ENCODE data around the gene MRPL19.

The MRPL19 gene

GRCh38 chr2:75603477-75603876 lies 43.1 kb upstream of the MRPL19 start:
- no peak for DNase-seq (ENCODE audit: low read depth)
- no peak overlapping the region for H3K4me3 ChIP-seq (ENCODE audit: control insufficient read depth, low read depth, low read length)
- TF ChIP-seq CTCF (IDR thresholded peaks at IDR 0.05; ENCODE audit: control insufficient read depth, insufficient read depth, low read depth, low read length, missing control alignments), result no peak

GRCh38 chr2:75604484-75604883 lies 42.1 kb upstream of the MRPL19 start:
- no peak for TF ChIP-seq CTCF (IDR thresholded peaks at IDR 0.05; ENCODE audit: control insufficient read depth, insufficient read depth, low read depth, low read length, missing control alignments)
- no peak overlapping the region for H3K4me3 ChIP-seq (ENCODE audit: control insufficient read depth, low read depth, low read length)
- no peak for DNase-seq (ENCODE audit: low read depth)

- peak; percentile 62 for TF ChIP-seq CTCF (IDR thresholded peaks at IDR 0.05; ENCODE audit: control insufficient read depth, insufficient read depth, low read depth, low read length, missing control alignments)
- no peak overlapping the region for H3K4me3 ChIP-seq (ENCODE audit: control insufficient read depth, low read depth, low read length)
- peak; percentile 97 for DNase-seq (ENCODE audit: low read depth)
These were observed 40.6 kb upstream of the MRPL19 start for GRCh38 chr2:75605770-75606529.

GRCh38 chr2:75606761-75607399 lies 39.7 kb upstream of the MRPL19 start:
- peak; percentile 90 for DNase-seq (ENCODE audit: low read depth)
- TF ChIP-seq CTCF (IDR thresholded peaks at IDR 0.05; ENCODE audit: control insufficient read depth, insufficient read depth, low read depth, low read length, missing control alignments), result no peak
- H3K4me3 ChIP-seq (ENCODE audit: control insufficient read depth, low read depth, low read length), result peak overlapping the region; percentile 2

- H3K4me3 ChIP-seq (ENCODE audit: control insufficient read depth, low read depth, low read length), result no peak overlapping the region
- TF ChIP-seq CTCF (IDR thresholded peaks at IDR 0.05; ENCODE audit: control insufficient read depth, insufficient read depth, low read depth, low read length, missing control alignments), result no peak
- no peak for DNase-seq (ENCODE audit: low read depth)
These were observed 39.2 kb upstream of the MRPL19 start for GRCh38 chr2:75607400-75607798.

GRCh38 chr2:75607988-75608683 lies 38.4 kb upstream of the MRPL19 start:
- TF ChIP-seq CTCF (IDR thresholded peaks at IDR 0.05; ENCODE audit: control insufficient read depth, insufficient read depth, low read depth, low read length, missing control alignments), result no peak
- no peak for DNase-seq (ENCODE audit: low read depth)
- H3K4me3 ChIP-seq (ENCODE audit: control insufficient read depth, low read depth, low read length), result no peak overlapping the region

Measured in AG09309 (cell line).